OCI-LY3 (cell line): ENCODE results near the gene MINDY4.

Experiments used
- CTCF ChIP-seq: fragments of 200-600, 300-600 bp; sonication (generic); IDR thresholded peaks from 2 replicates; pipeline ENCODE4 v1.5.1; 2014; ENCODE audit warnings: antibody characterized with exemption, low read length, low read depth
- EZH2phosphoT487 ChIP-seq: fragments of 200-600 bp; shearing (Covaris generic); IDR thresholded peaks from 2 replicates; pipeline ENCODE4 v1.6.1; 2018; ENCODE audit warnings: antibody characterized with exemption, mixed run types, low read depth

GRCh38 chr7:30887464-30887872 is 116.3 kb downstream of the MINDY4 start:
- TF ChIP-seq CTCF, result no peak
- TF ChIP-seq EZH2phosphoT487, result no peak
